Kidney epithelial cell (primary cell): ENCODE measurements around the gene HIBADH. TPM values are rescaled to one million over a fixed set of nuclear protein-coding genes. Genes with fewer than 3 reads are reported as not detected.

ENCODE experiments used
- DNase-seq: peaks from one replicate; pipeline ENCODE4 v3.0.0-alpha.2; 2010; ENCODE audit warnings: low read depth
- H3K27me3 ChIP-seq: 2 replicates; pipeline ENCODE4 v1.6.0; 2011; ENCODE audit warnings: low read length; ENCODE audit not compliant: control insufficient read depth, insufficient read depth
- H3K36me3 ChIP-seq: 2 replicates; pipeline ENCODE4 v1.5.1; 2011; ENCODE audit warnings: low read length; ENCODE audit not compliant: control insufficient read depth, insufficient read depth
- H3K4me3 ChIP-seq: 2 replicates; pipeline ENCODE4 v1.5.1; 2011; ENCODE audit warnings: low read depth, mild to moderate bottlenecking, control low read depth, low read length
- total RNA-seq: library from RNA; depleted of rRNA; stranded (reverse); fragments of >200 nt; gene quantifications from 2 replicates; pipeline ENCODE4 v1.2.3, GENCODE V29; 2015
- TF ChIP-seq, protein P1 (sequence below): IDR thresholded peaks from 2 replicates; pipeline ENCODE4 v1.5.1; 2011; ENCODE audit warnings: mild to moderate bottlenecking, moderate library complexity, low read length, control low read depth, inconsistent platforms; ENCODE audit not compliant: insufficient read depth, poor library complexity, severe bottlenecking

Gene HIBADH
- total RNA-seq, 1 donor from 2014 or later, result 44.3 TPM

DNA sequence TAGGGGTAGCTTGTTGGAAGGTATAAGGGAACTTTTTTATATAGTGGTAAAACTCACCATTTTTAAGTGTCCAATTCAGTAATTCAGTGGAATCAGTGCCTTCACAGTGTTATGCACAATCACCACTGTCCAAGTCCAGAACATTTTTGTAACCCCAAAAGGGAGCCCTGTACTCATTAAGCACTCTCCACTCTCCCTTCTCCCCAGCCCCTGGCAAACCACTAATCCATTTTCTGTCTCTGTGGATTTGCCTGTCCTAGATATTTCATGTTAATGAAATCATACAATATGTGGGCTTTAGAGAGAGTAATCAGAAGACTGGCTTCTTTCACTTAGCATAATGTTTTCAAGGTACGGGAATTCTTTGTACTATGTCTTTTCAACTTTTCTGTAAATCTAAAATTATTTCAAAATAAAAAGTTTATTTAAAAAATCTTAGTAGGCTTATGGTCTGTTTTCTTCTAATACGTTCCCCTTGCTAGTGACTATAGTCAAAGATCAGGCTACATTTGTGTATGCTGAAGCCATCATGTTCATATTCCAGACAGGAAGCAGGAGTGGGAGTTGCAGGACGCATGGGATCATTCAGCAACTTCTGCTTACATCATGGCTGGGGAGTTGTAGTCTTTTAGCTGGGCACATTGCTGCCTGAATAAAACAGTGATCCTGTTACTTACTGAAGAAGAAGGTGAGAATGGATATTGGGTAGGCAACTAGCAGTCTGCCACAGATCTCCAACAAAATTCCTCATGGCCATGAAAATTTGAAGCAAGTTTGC lies 41.9 kb upstream of the HIBADH start:
- TF ChIP-seq, protein P1, sequence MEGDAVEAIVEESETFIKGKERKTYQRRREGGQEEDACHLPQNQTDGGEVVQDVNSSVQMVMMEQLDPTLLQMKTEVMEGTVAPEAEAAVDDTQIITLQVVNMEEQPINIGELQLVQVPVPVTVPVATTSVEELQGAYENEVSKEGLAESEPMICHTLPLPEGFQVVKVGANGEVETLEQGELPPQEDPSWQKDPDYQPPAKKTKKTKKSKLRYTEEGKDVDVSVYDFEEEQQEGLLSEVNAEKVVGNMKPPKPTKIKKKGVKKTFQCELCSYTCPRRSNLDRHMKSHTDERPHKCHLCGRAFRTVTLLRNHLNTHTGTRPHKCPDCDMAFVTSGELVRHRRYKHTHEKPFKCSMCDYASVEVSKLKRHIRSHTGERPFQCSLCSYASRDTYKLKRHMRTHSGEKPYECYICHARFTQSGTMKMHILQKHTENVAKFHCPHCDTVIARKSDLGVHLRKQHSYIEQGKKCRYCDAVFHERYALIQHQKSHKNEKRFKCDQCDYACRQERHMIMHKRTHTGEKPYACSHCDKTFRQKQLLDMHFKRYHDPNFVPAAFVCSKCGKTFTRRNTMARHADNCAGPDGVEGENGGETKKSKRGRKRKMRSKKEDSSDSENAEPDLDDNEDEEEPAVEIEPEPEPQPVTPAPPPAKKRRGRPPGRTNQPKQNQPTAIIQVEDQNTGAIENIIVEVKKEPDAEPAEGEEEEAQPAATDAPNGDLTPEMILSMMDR, result no peak

GRCh38 chr7:27703181-27703580 lies 40.5 kb upstream of the HIBADH start:
- no peak overlapping the region for H3K4me3 ChIP-seq
- DNase-seq, result no peak
- TF ChIP-seq, protein P1, result no peak
- H3K27me3 ChIP-seq, result no peaks in the 10 kb centered on the region
- no peaks in the 10 kb centered on the region for H3K36me3 ChIP-seq

More for the DNA sequence above, 41.9 kb upstream of the HIBADH start:
- no peak for DNase-seq
- no peaks in the 10 kb centered on the region for H3K36me3 ChIP-seq
- H3K4me3 ChIP-seq, result no peak overlapping the region
- no peaks in the 10 kb centered on the region for H3K27me3 ChIP-seq

DNA sequence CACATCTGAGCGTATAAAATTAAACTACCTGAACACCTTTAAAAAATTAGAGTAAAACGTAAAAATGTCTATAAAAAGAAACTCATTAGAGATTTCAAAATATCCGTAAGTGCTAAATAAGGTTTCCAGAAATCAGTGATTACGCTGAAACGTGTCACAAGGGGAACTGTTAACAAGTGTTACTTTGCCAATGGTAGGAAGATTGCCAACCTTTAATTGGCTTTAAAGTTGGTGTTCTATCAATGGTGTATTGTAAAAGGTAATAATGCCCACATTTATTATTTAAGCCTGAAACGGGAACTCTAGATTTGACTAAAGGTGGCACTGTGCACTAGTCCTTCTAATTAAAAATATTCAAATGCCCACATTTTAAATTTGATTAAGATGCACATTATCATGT lies 37.8 kb upstream of the HIBADH start:
- H3K27me3 ChIP-seq, result no peaks in the 10 kb centered on the region
- no peaks in the 10 kb centered on the region for H3K36me3 ChIP-seq
- no peak overlapping the region for H3K4me3 ChIP-seq
- TF ChIP-seq, protein P1, result no peak
- no peak for DNase-seq

DNA sequence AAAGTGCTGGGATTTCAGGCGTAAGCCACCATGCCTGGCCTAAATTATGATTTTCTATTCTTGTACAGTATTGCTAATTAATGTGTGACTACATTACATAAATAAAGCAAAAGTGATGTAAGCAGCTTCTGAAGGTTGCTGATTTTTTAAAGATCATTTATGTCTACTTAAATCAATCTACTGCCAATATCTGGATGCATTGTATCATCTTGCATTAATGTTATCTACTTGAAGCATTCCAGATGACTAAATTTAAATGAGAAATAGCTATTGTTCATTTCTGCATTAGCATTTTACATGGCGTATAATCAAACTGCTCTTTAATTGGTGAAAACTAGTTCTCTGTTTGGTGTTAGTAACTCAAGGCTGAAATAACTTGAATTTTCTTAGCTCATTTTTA lies 37.1 kb upstream of the HIBADH start:
- H3K27me3 ChIP-seq, result no peaks in the 10 kb centered on the region
- H3K4me3 ChIP-seq, result no peak overlapping the region
- H3K36me3 ChIP-seq, result no peaks in the 10 kb centered on the region
- TF ChIP-seq, protein P1, result no peak
- DNase-seq, result no peak

DNA sequence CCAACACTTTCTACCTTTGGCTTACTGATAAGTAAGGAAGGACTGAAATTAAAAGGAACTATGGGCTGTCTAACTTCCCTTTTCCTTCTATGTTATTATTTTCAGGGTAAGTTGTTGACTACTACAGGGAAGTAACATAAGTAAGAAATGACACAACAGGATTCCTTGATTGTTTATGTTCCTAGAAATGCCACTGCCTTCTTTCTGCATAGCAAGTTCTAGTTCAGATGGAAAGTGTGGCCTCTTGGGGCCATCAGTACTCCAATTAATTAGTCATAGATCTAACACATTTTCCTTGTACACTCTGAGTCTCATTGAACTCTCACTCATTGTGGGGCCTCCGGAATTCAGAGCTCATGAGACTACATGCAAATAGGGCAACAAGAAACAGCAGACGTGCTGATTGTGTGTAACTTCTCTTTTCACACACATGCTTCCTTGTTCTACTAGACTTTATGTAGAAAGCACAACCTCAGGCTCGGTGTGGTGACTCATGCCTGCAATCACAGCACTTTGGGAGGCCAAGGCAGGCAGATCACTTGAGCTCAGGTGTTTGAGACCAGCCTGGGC lies 35.3 kb upstream of the HIBADH start:
- DNase-seq, result no peak
- Histone ChIP-seq H3K36me3 (no peaks in the 10 kb centered on the region), H3K27me3 (no peaks in the 10 kb centered on the region), H3K4me3 (no peak overlapping the region)
- TF ChIP-seq, protein P1, result no peak
